Fibroblast of skin of back (primary cell): ENCODE results near the gene UPF1.

Experiments
- DNase-seq: peaks from one replicate; pipeline ENCODE4 v3.0.0-alpha.2; 2013

Gene UPF1

GRCh38 chr19:18857223-18857622 is 25.5 kb downstream of the UPF1 start:
- DNase-seq, result no peak

GRCh38 chr19:18858906-18859646 is 27.3 kb downstream of the UPF1 start:
- DNase-seq, result no peak

- DNase-seq, result no peak
Measured at GRCh38 chr19:18859676-18860301, 28.0 kb downstream of the UPF1 start.

DNA sequence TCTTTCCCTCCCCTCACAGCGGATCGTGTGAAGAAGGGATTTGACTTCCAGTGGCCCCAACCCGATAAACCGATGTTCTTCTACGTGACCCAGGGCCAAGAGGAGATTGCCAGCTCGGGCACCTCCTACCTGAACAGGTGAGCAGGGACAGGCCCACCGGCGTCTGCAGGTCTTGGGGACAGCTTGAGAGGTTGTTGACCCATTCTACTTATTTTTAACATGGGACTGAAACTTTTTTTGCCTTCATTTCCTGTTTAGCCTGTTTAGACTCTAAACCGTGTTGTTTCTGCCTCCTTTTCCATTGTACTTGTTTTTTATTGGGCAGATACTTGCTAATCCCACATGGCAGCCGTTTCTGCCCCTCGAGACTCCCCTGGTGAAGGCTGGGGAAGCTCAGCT is 28.5 kb downstream of the UPF1 start:
- no peak for DNase-seq

GRCh38 chr19:18860725-18861124 is 29.0 kb downstream of the UPF1 start:
- DNase-seq, result no peak

- no peak for DNase-seq
Measured at GRCh38 chr19:18861235-18861634, 29.5 kb downstream of the UPF1 start.

- DNase-seq, result no peak
Measured at GRCh38 chr19:18861917-18862316, 30.2 kb downstream of the UPF1 start.

GRCh38 chr19:18862976-18863842 is 31.4 kb downstream of the UPF1 start:
- DNase-seq, result no peak

- DNase-seq, result no peak
Measured at GRCh38 chr19:18863843-18864362, 32.1 kb downstream of the UPF1 start.

DNA sequence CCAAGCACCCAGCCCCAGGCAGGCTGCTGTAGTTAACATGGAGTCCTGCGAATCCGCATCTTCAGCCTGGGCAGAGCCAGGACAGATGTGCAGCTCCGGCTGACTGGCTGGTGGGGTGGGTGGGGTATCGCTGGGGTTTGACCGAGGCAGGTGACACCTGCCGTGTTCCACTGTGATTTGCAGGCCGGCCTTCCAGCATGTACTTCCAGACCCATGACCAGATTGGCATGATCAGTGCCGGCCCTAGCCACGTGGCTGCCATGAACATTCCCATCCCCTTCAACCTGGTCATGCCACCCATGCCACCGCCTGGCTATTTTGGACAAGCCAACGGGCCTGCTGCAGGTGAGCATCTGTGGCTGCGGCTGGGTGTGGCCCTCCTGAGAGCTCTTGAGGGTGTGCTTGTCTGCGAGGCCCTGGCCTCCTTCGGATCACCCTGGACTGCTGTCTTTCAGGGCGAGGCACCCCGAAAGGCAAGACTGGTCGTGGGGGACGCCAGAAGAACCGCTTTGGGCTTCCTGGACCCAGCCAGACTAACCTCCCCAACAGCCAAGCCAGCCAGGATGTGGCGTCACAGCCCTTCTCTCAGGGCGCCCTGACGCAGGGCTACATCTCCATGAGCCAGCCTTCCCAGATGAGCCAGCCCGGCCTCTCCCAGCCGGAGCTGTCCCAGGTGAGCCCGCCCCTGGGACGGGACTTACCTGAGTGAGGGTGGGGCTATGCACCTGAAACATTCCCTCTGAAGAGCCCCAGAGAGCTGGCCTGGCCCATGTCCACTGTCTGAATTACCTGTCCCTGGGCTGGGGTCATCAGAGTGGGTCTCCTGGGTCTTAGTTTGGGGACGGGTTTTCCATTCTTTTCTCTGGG is 33.6 kb downstream of the UPF1 start:
- no peak for DNase-seq

GRCh38 chr19:18865973-18866799 is 34.4 kb downstream of the UPF1 start:
- peak; percentile 56 for DNase-seq

GRCh38 chr19:18866800-18867123 is 35.0 kb downstream of the UPF1 start:
- no peak for DNase-seq

GRCh38 chr19:18867199-18867598 is 35.4 kb downstream of the UPF1 start:
- no peak for DNase-seq

GRCh38 chr19:18867751-18868150 is 36.0 kb downstream of the UPF1 start:
- DNase-seq, result no peak

GRCh38 chr19:18868380-18869022 is 36.7 kb downstream of the UPF1 start:
- DNase-seq, result no peak

GRCh38 chr19:18869023-18869618 is 37.4 kb downstream of the UPF1 start:
- no peak for DNase-seq

DNA sequence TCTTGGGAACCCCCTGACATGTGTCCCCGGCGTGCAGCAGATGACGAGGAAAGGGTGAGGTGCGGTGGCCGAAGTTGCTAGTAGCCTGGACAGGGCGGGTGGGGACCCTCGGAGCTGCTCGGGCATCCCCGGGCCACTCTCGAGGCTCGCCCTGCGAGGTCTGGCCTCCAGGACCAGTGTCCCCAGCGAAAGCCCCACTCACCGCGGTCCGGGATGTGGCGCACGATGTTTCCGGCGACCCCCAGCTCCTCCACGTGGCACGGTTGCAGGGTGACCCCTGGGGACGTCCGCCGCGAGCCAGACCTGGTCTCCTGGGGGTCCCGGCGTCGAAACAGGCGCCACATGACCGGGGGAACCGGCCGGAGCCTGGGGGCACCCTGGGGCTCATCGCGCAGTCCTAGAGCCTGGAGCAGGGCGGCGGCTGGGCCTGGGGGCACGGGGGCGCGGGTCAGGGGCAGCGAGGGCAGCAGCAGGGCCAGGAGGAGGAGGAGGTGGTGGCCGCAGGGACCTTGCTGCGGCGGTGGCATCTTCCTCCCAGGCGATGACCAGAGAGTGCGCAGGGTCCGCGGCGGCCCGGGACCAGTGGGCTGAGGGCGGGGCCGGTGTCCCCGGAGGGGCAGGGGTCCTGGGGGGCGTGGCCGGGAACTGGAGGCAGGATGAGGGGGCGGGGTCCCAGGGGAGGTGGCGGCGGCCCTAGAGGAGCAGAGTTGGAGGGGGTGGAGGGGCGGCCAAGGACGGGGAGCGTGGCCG is 38.2 kb downstream of the UPF1 start:
- DNase-seq, result no peak

GRCh38 chr19:18870531-18871172 is 38.9 kb downstream of the UPF1 start:
- no peak for DNase-seq

DNA sequence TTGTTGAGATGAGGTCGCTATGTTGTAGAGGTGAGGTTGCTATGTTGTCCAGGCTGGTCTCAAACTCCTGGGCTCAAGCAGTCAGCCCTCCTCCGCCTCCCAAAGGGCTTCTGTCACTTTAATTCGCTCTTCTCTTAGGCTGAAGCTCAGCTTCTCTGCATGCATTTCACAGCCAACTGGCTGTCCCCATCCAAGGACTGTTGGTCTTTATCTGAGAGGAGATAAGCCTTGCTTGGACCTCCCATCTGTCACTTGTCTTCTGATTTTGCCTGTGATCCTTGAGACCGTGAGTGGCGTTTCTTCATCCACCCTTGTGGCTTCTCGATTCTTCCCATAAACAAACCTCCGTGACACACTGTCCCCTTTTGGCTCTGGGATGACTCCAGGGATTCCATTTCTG is 39.8 kb downstream of the UPF1 start:
- DNase-seq, result no peak
